GM19438 (cell line): ENCODE results near the gene RPS15.
"Not testable (repeated sequence)": the region's sequence is repeated elsewhere in the genome, so short reads cannot be mapped to it uniquely, and the experiment has no call there.

ENCODE experiments used
- ATAC-seq: cut with Tn5 transposase; IDR thresholded peaks from one replicate; pipeline ENCODE4 v1.9.1; 2021; ENCODE audit warnings: low read depth; ENCODE audit not compliant: unreplicated experiment

Gene RPS15

DNA sequence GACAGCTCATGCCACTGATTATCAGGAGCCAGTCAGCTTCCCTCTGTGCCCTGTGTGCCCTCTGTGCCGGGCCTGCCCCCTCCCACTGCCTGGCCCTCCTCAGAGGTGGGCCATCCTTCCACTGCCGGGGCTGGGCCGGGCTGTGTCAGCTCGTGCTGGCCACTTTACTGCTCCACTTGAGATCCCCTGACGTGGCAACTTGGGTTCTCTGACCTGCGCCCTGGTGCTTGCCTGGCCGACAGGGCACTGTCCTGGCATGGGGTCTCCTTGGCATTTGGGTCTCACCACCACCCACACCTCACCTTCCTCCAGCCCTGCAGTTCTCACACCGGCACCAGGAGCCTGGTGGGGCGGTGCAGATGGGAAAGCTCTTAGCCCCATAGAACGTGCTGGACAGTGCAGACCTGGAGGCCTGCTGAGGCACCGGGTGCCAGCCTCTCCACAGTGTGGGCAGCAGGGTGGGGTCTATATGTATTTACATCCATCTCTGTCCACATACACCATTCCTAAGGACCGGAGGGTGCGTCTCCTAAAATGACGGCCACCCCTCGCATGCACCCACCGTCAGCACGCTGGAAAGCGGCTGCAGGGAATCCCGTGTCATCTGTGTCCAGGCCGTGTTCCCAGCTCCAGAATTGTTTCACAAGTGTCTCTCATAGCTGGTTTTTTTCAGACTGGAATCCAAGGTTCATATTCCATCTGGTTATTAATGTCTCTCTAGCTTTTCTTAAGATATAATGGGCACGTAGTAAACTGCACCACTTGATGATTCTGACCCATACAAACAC is 19.1 kb upstream of the RPS15 start:
- no peak for ATAC-seq

DNA sequence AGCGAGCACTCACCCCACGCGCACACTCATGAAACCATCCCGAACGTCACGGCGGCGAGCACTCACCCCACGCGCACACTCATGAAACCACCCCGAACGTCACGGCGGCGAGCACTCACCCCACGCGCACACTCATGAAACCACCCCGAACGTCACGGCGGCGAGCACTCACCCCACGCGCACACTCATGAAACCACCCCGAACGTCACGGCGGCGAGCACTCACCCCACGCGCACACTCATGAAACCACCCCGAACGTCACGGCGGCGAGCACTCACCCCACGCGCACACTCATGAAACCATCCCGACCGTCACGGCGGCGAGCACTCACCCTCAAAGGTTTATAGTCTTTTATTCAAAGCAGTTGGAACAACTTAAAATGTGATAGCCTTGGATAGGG is 18.1 kb upstream of the RPS15 start:
- ATAC-seq = not testable (repeated sequence)

DNA sequence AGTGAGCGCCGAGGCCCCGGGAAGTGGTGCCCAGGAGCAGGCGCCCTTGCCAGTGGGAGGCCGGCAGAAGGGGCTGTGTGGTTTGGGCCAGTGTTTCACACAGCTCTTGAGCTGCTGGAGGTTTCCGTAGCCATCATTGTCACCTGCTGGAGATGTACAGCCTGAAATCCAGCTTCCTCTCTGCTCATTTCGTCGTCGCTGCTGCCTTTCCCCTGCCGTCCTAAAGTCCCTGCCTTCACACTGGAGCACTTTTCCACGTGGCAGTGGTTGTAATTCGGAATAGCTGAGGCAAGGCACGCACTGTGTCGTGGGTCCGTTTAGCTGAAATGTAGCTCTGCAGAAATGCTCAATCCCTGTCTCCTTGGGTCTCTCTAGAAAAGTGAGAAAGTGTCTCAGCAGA is 17.6 kb upstream of the RPS15 start:
- no peak for ATAC-seq

DNA sequence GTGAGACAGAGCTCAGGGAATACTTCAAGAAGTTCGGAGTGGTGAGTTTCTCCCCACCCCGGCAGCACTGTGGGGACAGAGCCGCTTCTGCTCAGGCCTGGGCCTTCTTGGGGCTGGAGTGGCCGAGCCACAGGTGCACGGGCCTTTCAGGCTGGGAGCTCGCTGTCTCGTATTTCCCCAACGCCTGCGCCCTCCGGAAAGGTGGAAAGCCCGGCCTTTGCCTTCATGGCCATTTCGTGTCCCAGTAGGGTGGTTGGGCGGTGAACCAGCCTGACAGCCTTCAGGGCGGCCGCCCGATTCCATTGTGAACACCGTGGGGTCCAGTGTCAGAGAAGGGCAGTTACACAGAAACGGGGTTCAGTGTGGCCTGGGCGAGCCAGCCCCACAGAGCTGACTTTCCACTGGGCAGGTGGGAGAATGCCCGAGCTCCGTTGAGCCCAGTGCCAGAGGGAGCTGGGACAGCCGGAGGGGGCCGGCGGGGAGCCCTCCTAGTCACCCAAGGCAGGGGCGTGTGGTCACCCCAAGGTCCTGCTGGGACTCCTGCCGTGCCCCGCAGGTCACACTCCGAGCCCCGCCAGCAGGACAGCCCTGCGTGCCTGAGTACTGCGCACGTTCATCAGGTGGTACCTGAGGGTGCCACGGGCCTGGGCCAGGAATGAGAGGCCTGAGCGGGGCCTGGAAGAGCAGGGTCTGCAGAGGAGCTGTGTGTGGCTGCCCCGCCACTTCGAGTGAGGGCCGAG is 16.8 kb upstream of the RPS15 start:
- no peak for ATAC-seq

DNA sequence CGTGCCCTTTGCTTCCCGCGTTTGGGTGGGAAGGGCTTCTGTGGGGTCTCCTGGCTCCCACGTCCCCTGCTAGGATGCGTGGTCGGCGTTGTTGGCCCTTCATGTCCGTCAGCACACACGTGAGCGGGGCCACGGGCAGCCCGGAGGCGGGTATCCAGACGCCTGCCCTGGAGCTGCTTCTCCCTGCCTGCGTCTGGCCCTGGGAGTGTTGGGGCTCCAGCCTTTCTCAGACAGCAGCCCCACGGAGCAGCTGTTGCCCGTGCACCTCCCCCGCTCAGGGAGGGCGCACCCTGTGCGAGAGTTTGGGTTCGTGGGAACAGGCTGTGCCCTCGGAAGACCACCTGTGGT is 16.3 kb upstream of the RPS15 start:
- ATAC-seq = no peak

DNA sequence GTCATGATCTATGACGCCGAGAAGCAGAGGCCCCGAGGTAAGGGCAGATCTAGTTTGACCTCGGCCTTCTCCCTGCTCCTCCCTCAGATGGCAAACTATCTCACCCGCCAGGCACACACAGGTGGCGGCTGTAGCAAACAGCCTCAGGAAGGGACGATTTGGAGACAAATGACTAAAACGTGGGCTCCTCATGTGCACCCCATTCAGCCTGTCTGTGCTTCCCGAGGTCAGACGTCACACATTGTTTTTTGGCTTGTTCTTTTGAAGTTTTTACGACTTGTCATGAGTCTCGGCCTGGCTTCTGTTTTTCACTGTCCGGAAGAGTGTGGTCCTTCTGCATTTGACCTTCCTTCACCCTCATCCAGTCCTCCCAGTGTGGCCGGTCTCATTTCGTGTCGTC is 15.8 kb upstream of the RPS15 start:
- ATAC-seq = no peak

DNA sequence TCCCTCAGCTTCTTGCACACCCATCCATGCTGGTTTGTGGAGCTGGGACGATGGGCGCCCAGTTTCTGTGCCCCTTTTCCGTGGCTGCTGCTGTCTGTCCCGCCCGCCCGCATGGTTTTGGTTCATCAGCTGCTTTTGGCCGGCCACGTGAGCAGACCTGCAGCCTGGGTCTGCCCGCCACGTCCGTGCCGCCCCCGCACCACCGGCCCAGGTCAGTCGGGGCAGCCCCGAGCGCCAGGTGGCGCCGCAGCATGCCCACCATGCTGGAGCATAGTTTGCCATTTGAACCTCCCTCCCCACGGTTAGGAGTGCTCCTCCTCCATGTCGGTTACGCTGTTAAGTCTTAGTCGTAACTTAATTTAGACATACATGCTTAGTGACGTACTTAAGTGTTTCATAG is 15.3 kb upstream of the RPS15 start:
- ATAC-seq = no peak

DNA sequence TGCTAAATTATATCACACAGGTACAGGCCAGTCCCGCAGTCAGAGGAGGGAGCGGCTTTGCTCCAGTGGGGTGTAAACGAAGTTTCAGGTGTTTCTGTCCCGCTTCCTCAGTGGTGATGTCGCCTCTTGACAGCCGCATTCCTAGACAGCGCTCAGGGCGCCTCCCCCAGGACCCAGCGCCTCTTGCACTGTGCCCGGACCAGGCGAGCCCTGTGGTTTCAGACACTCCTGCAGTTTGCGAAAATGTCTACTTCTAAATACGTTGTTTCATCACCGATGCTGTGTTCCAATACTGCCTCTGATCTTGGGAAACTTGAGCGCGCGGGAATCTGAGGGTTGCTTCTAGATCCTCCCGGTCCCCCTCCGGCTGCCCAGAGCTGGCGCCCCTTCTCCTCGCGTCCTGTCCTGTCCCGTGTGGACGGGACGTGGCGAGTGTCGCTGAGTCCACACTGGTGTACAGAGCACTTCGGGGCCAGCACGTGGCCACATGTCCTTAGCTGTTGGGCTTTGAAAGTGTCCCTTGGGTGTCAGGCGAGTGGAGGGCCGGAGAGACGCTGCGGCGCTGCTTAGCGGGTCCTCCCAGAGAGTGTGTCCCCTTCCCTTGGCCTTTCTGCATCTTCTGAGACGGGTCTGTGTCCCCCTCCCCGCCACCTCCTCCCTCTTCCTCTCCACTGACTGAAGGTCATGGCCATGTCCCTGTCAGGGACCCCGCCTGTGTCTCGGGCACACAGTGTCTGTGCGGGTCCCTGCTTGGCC is 14.6 kb upstream of the RPS15 start:
- ATAC-seq = no peak

DNA sequence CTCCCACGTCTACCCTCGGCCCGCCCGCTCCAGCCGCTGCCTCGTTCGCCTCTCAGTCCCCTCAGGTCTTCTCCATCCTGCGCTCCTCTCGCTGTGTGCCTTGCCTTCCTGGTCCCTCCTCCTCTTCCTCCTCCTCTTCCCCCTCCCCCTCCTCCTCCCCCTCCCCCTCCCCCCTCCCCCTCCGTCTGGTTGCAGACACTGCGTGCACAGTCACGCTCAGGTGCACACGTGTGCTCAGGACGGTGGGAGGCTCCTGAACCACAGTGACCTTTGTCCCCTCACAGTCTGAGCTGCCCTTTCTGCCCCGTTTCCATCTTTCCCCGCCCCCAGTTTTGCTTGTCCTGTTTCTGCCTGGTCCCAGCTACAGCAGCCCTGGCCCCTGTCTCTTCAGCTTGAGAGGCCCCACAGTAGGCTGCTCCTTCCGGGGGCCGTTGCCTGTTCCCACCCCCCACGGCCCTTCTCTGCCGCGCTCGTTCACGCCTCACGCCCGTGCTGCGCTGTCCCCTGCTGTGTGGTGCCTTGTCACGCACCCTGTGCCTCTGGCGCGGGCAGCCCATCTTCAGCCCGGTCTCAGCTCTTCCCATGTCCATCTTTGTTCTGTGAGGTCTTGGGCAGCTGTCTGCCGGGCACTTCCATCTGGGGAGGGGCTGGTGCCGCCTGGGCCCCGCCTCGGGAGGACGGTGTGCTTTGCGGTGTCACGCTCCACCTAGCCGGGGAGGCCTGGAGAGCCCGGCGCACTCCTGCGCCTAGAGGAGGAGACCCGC is 13.8 kb upstream of the RPS15 start:
- ATAC-seq = no peak

DNA sequence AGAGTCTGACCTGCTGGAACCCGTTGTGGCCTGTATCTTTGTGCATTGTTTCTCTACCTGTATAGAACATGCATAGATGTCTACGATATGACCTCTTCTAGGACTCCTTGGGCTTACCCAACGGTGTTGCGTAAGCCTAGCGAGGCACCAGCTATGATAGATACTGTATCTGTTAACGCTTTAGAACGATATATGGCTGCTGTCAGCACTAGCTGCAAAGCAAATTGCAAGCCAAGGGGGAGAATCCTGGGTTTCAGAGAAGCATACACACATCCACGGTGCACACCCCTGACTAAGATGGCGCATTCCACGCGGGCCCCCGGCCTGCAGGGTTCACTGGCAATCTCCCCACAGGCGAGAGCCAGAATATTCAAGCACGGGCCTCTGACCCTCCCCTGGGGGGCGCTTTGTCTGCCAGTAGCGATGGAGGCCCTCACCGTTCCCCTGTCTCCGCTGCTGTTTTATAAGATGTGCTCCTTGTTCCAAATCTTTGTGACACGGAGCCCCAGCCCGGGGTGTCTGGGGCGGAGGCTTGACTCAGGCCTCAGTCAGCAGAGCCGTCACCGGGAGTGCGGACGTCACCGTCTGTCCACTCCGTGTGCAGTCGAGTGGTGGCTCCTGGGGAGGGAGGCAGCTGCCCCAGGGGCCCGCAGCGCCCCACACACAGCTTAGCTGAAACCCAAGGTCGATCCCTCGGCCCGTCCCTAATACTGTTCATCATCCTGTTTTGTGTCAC is 12.9 kb upstream of the RPS15 start:
- no peak for ATAC-seq

DNA sequence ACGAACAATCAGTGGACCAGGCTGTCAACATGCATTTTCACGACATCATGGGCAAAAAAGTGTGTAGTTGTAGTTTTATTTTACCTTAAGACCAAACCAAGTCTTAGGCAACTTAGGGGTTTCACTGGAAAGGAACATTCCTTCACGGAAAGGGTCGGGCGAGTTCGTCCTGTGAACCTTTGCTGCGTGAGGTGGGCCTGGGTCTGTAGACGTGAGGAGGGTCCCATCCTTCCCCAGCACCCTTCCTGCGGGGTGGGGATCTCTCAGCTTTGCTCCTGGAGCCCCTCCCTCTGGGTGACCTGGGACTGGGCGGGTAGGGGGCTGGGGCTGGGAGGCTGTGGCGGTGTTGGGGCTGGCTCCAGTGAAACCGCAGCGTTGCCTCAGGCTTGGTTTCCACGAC is 12.3 kb upstream of the RPS15 start:
- ATAC-seq = no peak

DNA sequence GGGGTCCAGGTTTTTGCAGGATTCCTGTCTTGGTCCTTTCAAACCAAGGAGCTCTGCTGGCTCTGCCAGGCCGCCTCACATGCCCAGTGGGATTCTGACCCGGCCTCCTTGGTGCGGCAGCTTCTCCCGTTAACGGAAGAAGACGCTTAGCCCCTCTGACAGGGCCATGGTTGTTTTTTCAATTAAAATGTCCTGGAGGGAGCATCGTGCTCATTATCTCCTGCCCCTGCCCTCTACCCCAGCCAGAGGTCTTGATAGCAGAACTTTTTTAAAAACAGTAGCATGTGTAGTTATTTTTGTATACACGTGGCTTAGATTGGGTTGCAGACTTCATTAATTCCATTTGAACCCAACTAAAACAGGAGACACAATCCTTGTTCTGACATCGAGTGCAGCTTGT is 11.5 kb upstream of the RPS15 start:
- no peak for ATAC-seq

DNA sequence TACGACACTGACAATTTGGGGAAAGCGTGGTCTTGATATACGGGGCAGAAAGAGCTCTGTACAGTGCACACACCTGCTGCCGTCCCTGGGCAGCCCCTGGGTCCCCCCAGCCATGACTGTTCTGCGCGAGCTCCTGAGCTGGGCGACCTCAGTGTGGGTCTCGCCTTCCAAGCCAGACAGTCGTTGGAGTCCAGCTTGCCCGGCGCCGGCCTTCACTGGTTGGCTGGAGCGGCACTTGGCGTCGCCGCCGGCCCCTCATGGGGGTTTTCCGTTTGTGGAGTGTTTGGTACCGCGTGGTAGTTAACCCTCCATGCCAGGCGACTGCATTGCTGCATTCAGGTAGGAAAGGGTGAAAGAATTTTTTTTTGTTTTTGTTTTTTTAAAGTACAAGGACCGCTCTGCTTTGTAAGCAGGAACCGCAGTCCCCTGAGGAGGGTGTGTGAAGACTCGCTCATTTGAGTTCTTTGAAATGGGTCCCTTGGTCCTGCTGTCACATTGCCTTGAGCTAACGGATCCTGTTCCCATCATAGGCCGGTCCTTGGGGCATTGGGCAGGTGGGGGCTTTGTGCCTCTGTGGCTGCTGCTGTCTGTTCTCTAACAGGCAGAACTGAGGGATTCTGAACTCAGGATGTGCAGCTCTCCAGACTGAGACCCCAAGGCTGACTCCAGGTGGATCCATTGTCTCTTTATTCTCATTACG is 10.8 kb upstream of the RPS15 start:
- no peak for ATAC-seq

DNA sequence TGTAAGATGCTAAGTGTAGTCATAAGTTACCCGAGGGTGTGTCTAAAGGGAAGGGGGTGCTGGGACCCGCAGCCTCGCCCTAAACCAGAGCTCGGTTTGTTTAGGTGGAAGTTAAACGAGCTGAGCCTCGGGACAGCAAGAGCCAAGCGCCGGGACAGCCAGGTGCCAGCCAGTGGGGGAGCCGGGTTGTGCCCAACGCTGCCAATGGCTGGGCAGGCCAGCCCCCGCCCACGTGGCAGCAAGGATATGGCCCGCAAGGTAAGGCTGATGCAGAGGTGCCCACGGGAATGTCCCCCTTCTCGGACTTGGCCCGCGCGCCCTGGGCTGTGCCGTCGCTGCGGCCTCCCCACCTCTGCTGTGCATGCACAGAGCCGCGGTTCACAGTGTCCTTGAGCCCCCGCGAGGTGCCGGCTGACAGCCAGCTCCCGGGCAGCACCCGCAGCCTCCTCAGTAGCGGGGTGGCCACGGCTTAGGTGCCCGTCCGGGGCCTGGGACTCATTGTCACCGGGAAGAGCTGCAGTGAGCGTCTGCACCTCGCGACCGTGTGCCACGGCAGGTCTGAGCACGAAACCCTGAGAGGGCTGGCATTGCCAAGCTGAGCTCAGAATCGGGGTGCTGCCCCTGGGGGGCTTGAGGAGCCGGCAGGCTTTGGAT is 9.3 kb upstream of the RPS15 start:
- no peak for ATAC-seq

DNA sequence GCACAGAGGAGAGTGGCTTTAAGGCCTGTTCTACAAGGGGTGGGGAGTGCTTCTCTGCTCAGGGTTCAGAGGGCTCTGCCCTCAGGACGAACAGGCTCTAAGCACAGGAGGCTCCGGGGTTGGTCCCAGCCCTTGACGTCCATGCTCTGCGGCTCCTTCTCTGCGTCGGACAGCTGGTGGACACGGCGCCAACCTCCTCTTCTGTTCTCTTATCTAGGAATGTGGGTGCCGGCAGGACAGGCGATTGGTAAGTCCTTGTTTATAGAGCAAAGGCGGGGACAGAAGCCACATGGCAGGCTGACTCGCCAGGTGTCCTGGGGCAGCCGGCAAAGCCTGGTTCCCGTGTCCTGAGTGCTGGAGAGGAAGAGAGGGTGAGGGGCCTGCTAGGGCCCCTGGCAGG is 8.4 kb upstream of the RPS15 start:
- no peak for ATAC-seq

DNA sequence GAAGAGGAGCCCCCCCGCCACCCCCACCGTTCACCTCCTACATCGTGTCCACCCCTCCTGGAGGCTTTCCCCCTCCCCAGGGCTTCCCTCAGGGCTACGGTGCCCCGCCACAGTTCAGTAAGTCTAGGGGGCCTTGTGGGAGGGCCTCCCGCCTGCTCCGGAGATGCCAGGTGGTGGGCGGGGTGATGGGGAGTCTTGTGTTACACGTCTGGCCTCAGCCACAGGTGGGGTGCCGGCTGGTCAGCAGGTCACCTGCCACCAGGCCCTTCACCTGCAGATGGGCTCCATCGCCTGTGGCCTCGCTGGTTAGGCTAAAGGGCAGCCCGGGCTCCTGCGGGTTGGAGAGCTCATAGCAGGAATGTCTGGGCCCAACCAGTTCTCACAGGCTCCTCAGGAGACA is 8.0 kb upstream of the RPS15 start:
- ATAC-seq = no peak

DNA sequence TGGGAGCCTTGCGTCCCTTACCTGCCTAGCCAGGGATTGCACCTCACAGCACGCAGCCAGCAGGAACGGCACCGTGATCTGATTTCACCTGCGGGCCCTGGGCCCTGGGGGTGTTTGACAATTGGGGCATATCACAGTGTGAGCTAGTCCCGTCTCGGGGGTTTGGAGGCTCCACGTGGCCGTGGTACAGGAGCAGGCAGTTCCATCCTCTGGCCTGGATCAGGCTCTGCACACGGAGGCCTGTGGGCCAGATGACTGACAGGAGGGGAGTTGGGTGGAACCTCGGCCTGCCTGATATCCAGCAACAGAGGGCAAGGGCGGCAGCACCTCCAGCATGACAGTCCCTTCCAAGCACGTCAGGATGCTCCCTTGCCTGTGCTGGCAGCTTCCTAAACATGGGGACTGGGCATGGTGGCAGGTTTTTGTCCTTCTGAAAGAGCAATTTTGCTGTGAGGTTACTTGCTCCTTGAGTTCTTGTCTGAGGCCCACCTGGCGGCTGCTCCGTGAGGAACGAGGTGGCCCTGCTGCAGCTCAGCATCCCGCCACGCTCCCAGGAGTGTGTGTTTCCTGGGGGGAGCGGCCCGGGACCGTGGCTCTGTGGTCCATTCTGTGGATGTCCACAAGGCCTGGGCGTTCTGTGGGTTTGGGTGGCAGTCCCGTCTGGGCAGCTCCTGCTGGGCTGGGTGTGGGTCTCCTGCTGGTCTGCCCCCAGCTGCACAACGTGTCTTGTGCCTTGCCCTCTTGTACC is 6.3 kb upstream of the RPS15 start:
- no peak for ATAC-seq

DNA sequence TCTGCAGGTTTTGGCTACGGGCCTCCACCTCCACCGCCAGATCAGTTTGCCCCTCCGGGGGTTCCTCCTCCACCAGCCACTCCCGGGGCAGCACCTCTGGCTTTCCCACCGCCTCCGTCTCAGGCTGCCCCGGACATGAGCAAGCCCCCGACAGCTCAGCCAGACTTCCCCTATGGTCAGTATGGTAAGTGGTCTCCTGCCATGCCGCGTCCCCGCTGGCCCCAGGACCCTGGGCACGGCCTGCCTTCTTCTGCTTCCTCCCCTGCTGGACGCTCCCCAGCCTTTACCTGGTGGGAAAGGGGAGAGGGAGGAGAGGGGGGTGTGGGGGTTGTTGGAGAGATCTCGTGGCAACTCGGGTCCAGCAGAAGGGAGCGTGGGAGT is 5.7 kb upstream of the RPS15 start:
- no peak for ATAC-seq
